ENCODE measurements around the gene ENDOV.

ENDOV gene

GRCh38 chr17:80468242-80468641 is 53.3 kb downstream of the ENDOV start:
- no peak for DNase-seq (ENCODE audit: low spot score)

- DNase-seq (ENCODE audit: low spot score), result no peak
Measured at GRCh38 chr17:80468781-80469493, 54.0 kb downstream of the ENDOV start.

DNA sequence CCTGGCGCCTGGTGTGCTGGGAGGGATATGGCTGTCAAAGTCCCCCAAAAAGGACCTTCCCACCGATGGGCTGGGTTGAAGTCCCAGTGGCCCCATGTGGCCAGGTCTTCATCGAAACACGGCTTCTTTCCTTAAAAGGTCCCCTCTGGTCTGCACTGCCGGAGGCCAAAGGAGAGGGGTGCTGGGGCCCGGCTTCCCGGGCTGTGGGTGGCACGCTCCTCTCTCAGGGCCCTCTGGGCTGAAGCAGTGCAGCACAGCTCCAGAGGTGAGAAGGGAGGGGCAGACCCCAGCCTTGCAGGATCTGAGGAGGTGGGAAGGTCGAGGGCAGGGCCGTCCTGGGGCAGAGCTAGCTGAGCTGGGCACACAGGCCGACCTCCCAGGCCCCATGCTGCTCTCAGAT is 54.7 kb downstream of the ENDOV start:
- DNase-seq (ENCODE audit: low spot score), result no peak

- DNase-seq (ENCODE audit: low spot score), result no peak
Measured at GRCh38 chr17:80470603-80471002, 55.6 kb downstream of the ENDOV start.

DNA sequence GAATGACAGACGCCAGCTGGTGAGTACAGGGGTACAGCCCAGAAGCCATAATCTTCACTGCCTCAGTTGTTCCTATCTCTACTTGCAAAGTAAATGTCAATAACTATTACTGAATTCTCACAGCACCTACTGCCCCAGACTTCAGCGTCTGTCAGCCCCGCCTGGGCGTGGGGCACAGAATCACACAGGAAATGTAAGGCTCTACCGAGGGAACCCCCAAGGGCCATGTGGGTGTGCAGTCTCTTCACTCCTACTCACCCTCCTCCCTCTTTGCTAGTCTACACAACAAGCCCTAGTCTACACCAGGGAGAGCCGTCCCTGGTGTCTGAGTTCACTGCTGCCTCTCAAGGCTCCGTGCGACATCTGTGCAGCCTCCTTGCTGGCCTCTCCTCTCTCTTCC is 57.0 kb downstream of the ENDOV start:
- no peak for DNase-seq (ENCODE audit: low spot score)

DNA sequence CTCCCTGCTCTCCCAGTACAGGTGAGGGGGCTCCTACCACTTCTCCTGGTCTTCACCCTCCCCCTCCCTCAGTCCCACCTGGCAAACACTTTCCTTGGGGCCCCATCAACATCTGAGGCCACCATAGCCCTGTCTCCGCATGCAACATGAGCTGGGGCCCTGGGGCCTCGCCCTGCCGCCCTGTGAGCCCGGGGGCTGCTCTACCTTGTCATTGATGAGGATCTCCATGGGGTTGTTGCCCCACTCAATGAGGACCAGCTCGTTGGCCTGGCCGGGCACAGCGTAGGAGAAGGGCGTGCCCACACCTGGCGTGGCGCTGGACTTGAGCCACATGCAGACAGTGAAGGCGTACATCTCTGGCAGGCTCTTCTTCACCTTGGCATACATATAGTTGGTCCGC is 58.0 kb downstream of the ENDOV start:
- no peak for DNase-seq (ENCODE audit: low spot score)

- DNase-seq (ENCODE audit: low spot score), result no peak
Measured at GRCh38 chr17:80473701-80474100, 58.7 kb downstream of the ENDOV start.

GRCh38 chr17:80474231-80474960 is 59.4 kb downstream of the ENDOV start:
- DNase-seq (ENCODE audit: low spot score), result peak; percentile 27

- DNase-seq (ENCODE audit: low spot score), result no peak
Measured at GRCh38 chr17:80474961-80475909, 60.3 kb downstream of the ENDOV start.

DNA sequence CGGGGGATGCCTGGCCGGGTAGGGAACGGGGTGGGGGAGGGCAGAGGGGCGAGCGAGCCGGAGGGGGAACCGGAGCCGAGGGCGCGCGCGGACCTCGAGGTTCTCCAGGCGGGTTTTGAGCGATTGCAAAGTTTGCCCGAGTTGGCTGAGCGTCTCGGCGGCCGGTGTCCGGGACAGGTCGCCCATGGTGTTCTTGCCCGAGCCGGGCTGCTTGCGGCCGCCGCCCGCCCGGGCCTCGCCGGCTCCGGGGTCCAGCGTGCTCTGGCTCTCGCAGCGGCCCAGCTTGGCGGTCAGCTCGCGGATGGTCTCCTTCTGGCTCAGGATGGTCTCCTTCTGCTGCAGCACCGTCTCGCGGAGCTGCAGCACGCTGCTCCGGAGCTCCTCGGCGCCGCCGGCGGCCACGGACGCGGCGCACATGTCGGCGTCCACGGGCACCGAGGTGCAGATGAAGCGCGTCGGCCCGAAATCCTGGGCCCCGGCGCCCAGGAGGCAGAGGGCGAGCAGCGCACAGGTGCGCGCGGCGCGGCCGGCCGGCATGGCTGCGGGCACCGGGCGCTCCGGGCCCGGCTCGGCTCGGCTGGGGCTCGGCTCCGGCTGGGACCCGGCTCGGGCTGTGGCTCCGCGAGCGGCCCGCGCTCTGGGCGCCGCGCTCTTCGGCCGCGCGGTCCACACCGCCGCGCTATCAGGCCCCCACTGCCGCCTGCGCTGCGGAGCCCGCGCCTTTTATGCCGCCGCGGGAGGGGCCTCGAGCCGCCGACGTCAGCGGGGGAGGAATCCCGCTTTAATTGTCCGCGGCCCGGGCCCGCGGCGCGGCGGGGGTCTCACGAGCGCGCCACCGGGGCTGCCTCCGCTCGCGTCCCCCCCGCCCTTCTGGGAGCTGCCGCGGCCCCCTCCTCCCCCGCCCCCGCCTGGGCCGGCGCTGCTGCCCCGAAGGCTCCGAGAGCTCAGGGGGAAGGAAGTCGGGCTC is 61.2 kb downstream of the ENDOV start, which contains the start of gene NPTX1:
Gene NPTX1 (minus strand): TSS at position 698 of the 967 bp plus-strand sequence. CDS start 161 bp downstream, at position 537.
- DNase-seq (ENCODE audit: low spot score), result no peak

DNA sequence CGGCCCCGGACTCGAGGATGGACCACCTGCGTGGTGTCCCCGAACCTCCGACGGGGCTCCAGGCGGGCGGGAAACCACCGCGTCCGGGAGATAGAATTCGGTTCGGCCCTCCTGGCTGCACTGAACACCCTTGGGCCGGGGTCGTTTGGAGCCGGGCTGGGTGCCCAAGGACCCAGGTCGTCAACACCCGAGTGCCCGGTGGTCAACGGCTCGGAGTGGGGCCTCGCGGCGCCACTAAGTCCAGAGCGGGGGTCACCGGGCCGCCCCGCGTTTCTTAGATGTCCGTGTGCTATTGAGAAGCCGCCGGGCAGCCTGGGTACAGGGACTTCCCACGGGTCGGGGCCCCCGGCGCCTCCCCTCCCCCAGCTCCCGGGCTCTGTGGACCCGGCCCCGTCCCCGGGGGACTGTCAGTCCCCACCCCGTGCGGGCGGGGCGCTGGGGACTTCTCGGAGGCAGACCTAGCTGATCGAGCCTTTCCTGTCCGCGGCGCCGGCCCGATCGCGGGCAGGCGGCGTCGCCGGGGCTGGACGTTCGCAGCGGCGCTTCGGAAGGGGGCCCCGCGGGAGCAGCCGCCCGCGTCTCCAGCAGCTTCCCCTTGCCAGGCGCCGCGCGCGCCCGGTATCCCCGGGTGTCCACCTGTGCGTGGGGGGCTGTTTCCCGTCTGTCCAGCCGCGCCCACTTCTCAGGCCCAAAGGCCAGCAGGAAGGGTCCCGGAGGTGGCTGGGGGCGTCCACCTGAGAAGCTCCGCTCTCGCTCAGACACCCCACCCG is 62.1 kb downstream of the ENDOV start:
- DNase-seq (ENCODE audit: low spot score), result no peak

- DNase-seq (ENCODE audit: low spot score), result no peak
Measured at GRCh38 chr17:80477647-80478478, 62.9 kb downstream of the ENDOV start.

GRCh38 chr17:80478487-80479245 is 63.7 kb downstream of the ENDOV start:
- DNase-seq (ENCODE audit: low spot score), result no peak

- no peak for DNase-seq (ENCODE audit: low spot score)
Measured at GRCh38 chr17:80479246-80479566, 64.2 kb downstream of the ENDOV start.

DNA sequence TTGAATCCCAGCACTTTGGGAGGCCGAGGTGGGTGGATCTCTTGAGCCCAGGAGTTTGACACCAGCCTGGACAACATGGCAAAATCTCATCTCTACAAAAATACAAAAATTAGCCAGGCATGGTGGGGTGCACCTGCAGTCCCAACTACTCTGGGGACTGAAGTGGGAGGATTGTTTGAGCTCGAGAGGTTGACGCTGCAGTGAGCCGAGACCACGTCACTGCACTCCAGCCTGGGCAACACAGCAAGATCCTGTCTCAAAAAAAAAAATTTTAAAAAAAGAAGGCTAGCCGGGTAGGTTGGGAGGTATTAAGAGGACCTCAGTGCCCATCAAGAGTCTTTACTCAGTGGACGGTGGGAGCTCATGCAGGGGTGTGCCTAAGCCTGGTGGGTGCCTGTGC is 65.3 kb downstream of the ENDOV start:
- no peak for DNase-seq (ENCODE audit: low spot score)

DNA sequence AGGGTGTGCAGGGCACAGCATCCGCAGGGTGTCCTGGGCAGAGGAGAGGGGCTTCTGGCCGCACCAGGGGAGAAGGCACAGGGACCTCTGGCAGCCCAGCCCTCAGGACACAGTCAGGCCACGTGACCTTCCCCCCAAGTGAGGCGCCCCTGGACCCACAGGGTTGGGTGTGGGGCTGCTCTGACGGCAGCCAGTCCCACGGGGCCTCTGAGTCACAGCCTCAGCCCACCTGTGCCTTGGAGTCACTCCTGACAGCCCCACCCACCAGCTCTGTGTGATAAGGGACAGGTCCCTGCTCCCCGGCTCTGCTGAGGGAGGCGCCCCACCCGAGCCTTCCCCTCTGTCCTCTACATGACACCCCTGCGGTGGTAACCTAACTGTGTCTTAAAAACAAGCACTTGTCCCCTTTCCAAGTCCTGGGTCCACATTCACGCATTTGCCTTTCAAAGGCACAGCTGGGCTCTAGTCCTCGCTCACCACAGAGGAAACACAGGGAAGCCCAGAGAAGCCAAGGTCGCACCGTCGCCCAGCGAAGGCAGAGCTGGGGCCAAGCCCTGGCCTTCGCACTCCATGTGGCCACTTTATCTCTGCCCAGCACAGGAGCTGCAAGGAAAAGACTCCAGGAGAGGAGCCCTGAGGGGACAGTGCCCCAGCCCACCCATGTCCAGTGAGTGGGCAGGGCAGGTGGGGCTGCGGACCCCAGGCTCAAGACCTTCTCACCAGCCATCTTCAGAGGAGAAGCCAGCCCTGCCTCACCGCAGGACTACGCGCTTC is 66.5 kb downstream of the ENDOV start:
- no peak for DNase-seq (ENCODE audit: low spot score)

GRCh38 chr17:80482058-80482318 is 67.0 kb downstream of the ENDOV start:
- no peak for DNase-seq (ENCODE audit: low spot score)

GRCh38 chr17:80482555-80483308 is 67.8 kb downstream of the ENDOV start:
- DNase-seq (ENCODE audit: low spot score), result no peak

All from COLO829 (cell line).